ENCODE measurements around the gene PNPLA2. TPM values are rescaled to one million over a fixed set of nuclear protein-coding genes. Genes with fewer than 3 reads are reported as not detected.

The PNPLA2 gene
- polyA plus RNA-seq, 4 donors, result 49.8 to 83.4 (median 57.7) TPM

GRCh38 chr11:868394-868793 lies 49.7 kb downstream of the PNPLA2 start:
- DNase-seq (ENCODE audit: low read depth in 4 of 4, low spot score in 3 of 4), result no peak

- DNase-seq (ENCODE audit: low read depth in 4 of 4, low spot score in 3 of 4), result no peak
Measured at GRCh38 chr11:868802-869201, 50.1 kb downstream of the PNPLA2 start.

GRCh38 chr11:869399-870126 lies 50.8 kb downstream of the PNPLA2 start:
- DNase-seq (ENCODE audit: low read depth in 4 of 4, low spot score in 3 of 4), result no peak

- DNase-seq (ENCODE audit: low read depth in 4 of 4, low spot score in 3 of 4), result no peak
Measured at GRCh38 chr11:870127-870413, 51.4 kb downstream of the PNPLA2 start.

GRCh38 chr11:870418-870817 lies 51.7 kb downstream of the PNPLA2 start:
- DNase-seq (ENCODE audit: low read depth in 4 of 4, low spot score in 3 of 4), result no peak

- DNase-seq (ENCODE audit: low read depth in 4 of 4, low spot score in 3 of 4), result no peak
Measured at GRCh38 chr11:871472-871871, 52.8 kb downstream of the PNPLA2 start.

- no peak for DNase-seq (ENCODE audit: low read depth in 4 of 4, low spot score in 3 of 4)
Measured at GRCh38 chr11:872799-873198, 54.1 kb downstream of the PNPLA2 start.

GRCh38 chr11:873706-874105 lies 55.0 kb downstream of the PNPLA2 start:
- DNase-seq (ENCODE audit: low read depth in 4 of 4, low spot score in 3 of 4), result no peak

Other genes starting within 250 kb of the PNPLA2 start
- 10 to 100 TPM; 21.1 to 27.4 (median 21.9) TPM for gene PHRF1, start 242.4 kb upstream of the PNPLA2 start, polyA plus RNA-seq (ENCODE audit: insufficient read length in 4 of 4)
- 10 to 100 TPM in 1 of 4 donors, 1 to 10 TPM in 3; 8.1 to 12.4 (median 8.4) TPM for gene IRF7, start 203.0 kb upstream of the PNPLA2 start, polyA plus RNA-seq (ENCODE audit: insufficient read length in 4 of 4)
- 10 to 100 TPM; 31.8 to 49.2 (median 42.9) TPM for gene CDHR5, start 194.0 kb upstream of the PNPLA2 start, polyA plus RNA-seq (ENCODE audit: insufficient read length in 4 of 4)
- 1 to 10 TPM; 1.2 to 3.5 (median 1.9) TPM for gene SCT, start 191.7 kb upstream of the PNPLA2 start, polyA plus RNA-seq (ENCODE audit: insufficient read length in 4 of 4)
- 1 to 10 TPM; 1.7 to 5.7 (median 2.1) TPM for gene DRD4, start 181.6 kb upstream of the PNPLA2 start, polyA plus RNA-seq (ENCODE audit: insufficient read length in 4 of 4)
- 10 to 100 TPM; 36.3 to 55.9 (median 46.3) TPM for gene DEAF1, start 123.7 kb upstream of the PNPLA2 start, polyA plus RNA-seq (ENCODE audit: insufficient read length in 4 of 4)
- 10 to 100 TPM; 37.4 to 45.2 (median 42.2) TPM for gene TMEM80, start 123.1 kb upstream of the PNPLA2 start, polyA plus RNA-seq (ENCODE audit: insufficient read length in 4 of 4)
- 100 to 1,000 TPM in 3 of 4 donors, 10 to 100 TPM in 1; 94.5 to 147 (median 112) TPM for gene EPS8L2, start 112.7 kb upstream of the PNPLA2 start, polyA plus RNA-seq (ENCODE audit: insufficient read length in 4 of 4)
- gene TALDO1, start 71.5 kb upstream of the PNPLA2 start, polyA plus RNA-seq (ENCODE audit: insufficient read length in 4 of 4), result 100 to 1,000 TPM; 132 to 146 (median 135) TPM
- 10 to 100 TPM; 70.9 to 97.2 (median 74.7) TPM for gene GATD1, start 41.4 kb upstream of the PNPLA2 start, polyA plus RNA-seq (ENCODE audit: insufficient read length in 4 of 4)
- gene CEND1, start 28.8 kb upstream of the PNPLA2 start, polyA plus RNA-seq (ENCODE audit: insufficient read length in 4 of 4), result under 1 TPM; 0.36 to 0.96 (median 0.54) TPM
- 10 to 100 TPM; 14.3 to 19.3 (median 14.7) TPM for gene SLC25A22, start 20.6 kb upstream of the PNPLA2 start, polyA plus RNA-seq (ENCODE audit: insufficient read length in 4 of 4)
- 10 to 100 TPM in 1 of 4 donors, 1 to 10 TPM in 3; 7.5 to 14.9 (median 8.7) TPM for gene PIDD1, start 13.7 kb upstream of the PNPLA2 start, polyA plus RNA-seq (ENCODE audit: insufficient read length in 4 of 4)
- gene RPLP2, start 8.9 kb upstream of the PNPLA2 start, polyA plus RNA-seq (ENCODE audit: insufficient read length in 4 of 4), result 1,000 to 10,000 TPM in 2 of 4 donors, 100 to 1,000 TPM in 2; 857 to 1,329 (median 1,011) TPM
- gene CRACR2B, start 9.0 kb downstream of the PNPLA2 start, polyA plus RNA-seq (ENCODE audit: insufficient read length in 4 of 4), result 10 to 100 TPM; 11.5 to 20.7 (median 13.0) TPM
- 100 to 1,000 TPM; 194 to 242 (median 203) TPM for gene CD151, start 14.0 kb downstream of the PNPLA2 start, polyA plus RNA-seq (ENCODE audit: insufficient read length in 4 of 4)
- gene POLR2L, start 23.6 kb downstream of the PNPLA2 start, polyA plus RNA-seq (ENCODE audit: insufficient read length in 4 of 4), result 100 to 1,000 TPM in 3 of 4 donors, 10 to 100 TPM in 1; 94.4 to 125 (median 106) TPM
- 10 to 100 TPM; 63.9 to 92.2 (median 72.2) TPM for gene TSPAN4, start 23.9 kb downstream of the PNPLA2 start, polyA plus RNA-seq (ENCODE audit: insufficient read length in 4 of 4)
- 100 to 1,000 TPM; 102 to 128 (median 115) TPM for gene CHID1, start 91.9 kb downstream of the PNPLA2 start, polyA plus RNA-seq (ENCODE audit: insufficient read length in 4 of 4)
- 100 to 1,000 TPM; 100 to 120 (median 109) TPM for gene AP2A2, start 107.0 kb downstream of the PNPLA2 start, polyA plus RNA-seq (ENCODE audit: insufficient read length in 4 of 4)
- 10 to 100 TPM in 3 of 4 donors, 1 to 10 TPM in 1; 9.9 to 35.4 (median 13.0) TPM for gene MUC6, start 217.8 kb downstream of the PNPLA2 start, polyA plus RNA-seq (ENCODE audit: insufficient read length in 4 of 4)

Measured in right renal pelvis (tissue), 4 donors.